H1 (cell line): ENCODE results near the gene SIK3. TPM values are rescaled to one million over a fixed set of nuclear protein-coding genes. Genes with fewer than 3 reads are reported as not detected.

ENCODE experiments used
- CTCF ChIA-PET: fragments of 300-600 bp; sonication (Branson Sonifier 250); formaldehyde crosslinking; loops from one replicate; lab custom pipeline; 2021; ENCODE audit not compliant: partially characterized antibody; lab: Charles Lee
- POLR2A ChIA-PET: fragments of 300-600 bp; sonication (Branson Sonifier 250); formaldehyde crosslinking; loops from one replicate; lab custom pipeline; 2021; ENCODE audit warnings: inconsistent platforms; ENCODE audit not compliant: partially characterized antibody; lab: Charles Lee
- DNase-seq, 2 experiments: peaks; one replicate each; pipeline versions ENCODE4 v3.0.0 to v3.0.0-alpha.2; 2010 to 2022; ENCODE audit warnings: low spot score in 2 of 2, low read depth in 1 of 2, mixed read lengths in 1 of 2
- FAIRE-seq: peaks from 2 replicates; lab custom pipeline; 2011; peaks lifted over from hg19 to GRCh38; lab: Jason Lieb, UNC
- H2AFZ ChIP-seq: 2 replicates; pipeline ENCODE4 v1.8.1; 2012; ENCODE audit warnings: low read length, inconsistent platforms
- H2AK5ac ChIP-seq: 2 replicates; pipeline ENCODE4 v1.6.1; 2013; ENCODE audit warnings: low read depth, low read length
- H2BK120ac ChIP-seq: replicated peaks from 2 replicates; pipeline ENCODE3; 2013; ENCODE audit warnings: low read depth, low read length, inconsistent platforms
- H2BK12ac ChIP-seq: 2 replicates; pipeline ENCODE4 v1.6.1; 2013; ENCODE audit warnings: low read depth, low read length
- H2BK15ac ChIP-seq: 2 replicates; pipeline ENCODE4 v1.6.1; 2013; ENCODE audit warnings: low read length
- H2BK20ac ChIP-seq: 2 replicates; pipeline ENCODE4 v1.6.1; 2013; ENCODE audit warnings: low read length
- H2BK5ac ChIP-seq: 2 replicates; pipeline ENCODE4 v1.6.1; 2013; ENCODE audit warnings: low read depth, low read length
- H3K14ac ChIP-seq: 2 replicates; pipeline ENCODE4 v1.6.1; 2013; ENCODE audit warnings: inconsistent platforms; ENCODE audit not compliant: insufficient read length
- H3K18ac ChIP-seq: 2 replicates; pipeline ENCODE4 v1.6.1; 2013; ENCODE audit warnings: low read length; ENCODE audit errors: extremely low read depth
- H3K23ac ChIP-seq: 2 replicates; pipeline ENCODE4 v1.6.1; 2013; ENCODE audit warnings: inconsistent platforms; ENCODE audit not compliant: insufficient read length
- H3K23me2 ChIP-seq: 2 replicates; pipeline ENCODE4 v1.6.1; 2013; ENCODE audit warnings: low read depth, low read length
- H3K27ac ChIP-seq: 2 replicates; pipeline ENCODE4 v1.6.1; 2011; ENCODE audit warnings: low read depth, low read length, inconsistent platforms
- H3K27me3 ChIP-seq, 4 experiments: replicated peaks in 1 of 4; 1 replicate in 1 of 4; 2 replicates in 3 of 4; pipeline versions ENCODE4 v1.6.1 to v1.8.1; 2011 to 2013; ENCODE audit warnings: low read length in 3 of 4, mild to moderate bottlenecking in 3 of 4, inconsistent platforms in 2 of 4, mixed read lengths in 2 of 4, moderate library complexity in 1 of 4; ENCODE audit not compliant: control insufficient read depth in 3 of 4, insufficient read depth in 3 of 4; ENCODE audit errors: extremely low read depth in 1 of 4
- H3K36me3 ChIP-seq, 4 experiments: 2 replicates each; pipeline versions ENCODE4 v1.6.1 to v1.8.1; 2011 to 2013; ENCODE audit warnings: mild to moderate bottlenecking in 4 of 4, low read length in 3 of 4, moderate library complexity in 2 of 4, control low read depth in 1 of 4, inconsistent platforms in 1 of 4; ENCODE audit not compliant: insufficient read depth in 4 of 4, control insufficient read depth in 2 of 4
- H3K4ac ChIP-seq: replicated peaks from 2 replicates; pipeline ENCODE3; 2013; ENCODE audit warnings: low read length, low read depth, mixed read lengths, inconsistent platforms; ENCODE audit not compliant: insufficient read length
- H3K4me1 ChIP-seq, 4 experiments: replicated peaks in 1 of 4; 1 replicate in 1 of 4; 2 replicates in 3 of 4; pipeline versions ENCODE4 v1.6.1 to v1.8.1; 2011 to 2013; ENCODE audit warnings: low read length in 3 of 4, inconsistent platforms in 2 of 4, mixed read lengths in 1 of 4; ENCODE audit not compliant: insufficient read depth in 4 of 4, control insufficient read depth in 3 of 4
- H3K4me2 ChIP-seq, 2 experiments: 2 replicates each; pipeline versions ENCODE4 v1.6.1 to v1.8.1; 2011 to 2013; ENCODE audit warnings: low read depth in 2 of 2, low read length in 2 of 2, control low read depth in 1 of 2, inconsistent platforms in 1 of 2, mild to moderate bottlenecking in 1 of 2; ENCODE audit not compliant: insufficient read depth in 1 of 2
- H3K4me3 ChIP-seq, 4 experiments: fragments of 200-600, 300-600 bp in 1 of 4; sonication (generic), shearing (Covaris generic), sonication (Bioruptor Twin) in 1 of 4; 2 replicates each; pipeline versions ENCODE4 v1.5.1 to v1.8.1; 2011 to 2016; ENCODE audit warnings: low read length in 4 of 4, low read depth in 3 of 4, control low read depth in 2 of 4, inconsistent platforms in 2 of 4, mild to moderate bottlenecking in 2 of 4, mixed read lengths in 1 of 4, moderate library complexity in 1 of 4; ENCODE audit not compliant: insufficient read depth in 2 of 4; ENCODE audit errors: extremely low read depth in 1 of 4
- H3K56ac ChIP-seq: replicated peaks from 2 replicates; pipeline ENCODE3; 2013; ENCODE audit warnings: low read depth, mild to moderate bottlenecking, mixed read lengths, low read length, inconsistent platforms; ENCODE audit not compliant: insufficient read length
- H3K79me1 ChIP-seq: 2 replicates; pipeline ENCODE4 v1.6.1; 2013; ENCODE audit warnings: low read depth, low read length, control low read depth
- H3K79me2 ChIP-seq, 2 experiments: 2 replicates each; pipeline versions ENCODE4 v1.6.1 to v1.8.1; 2012 to 2013; ENCODE audit warnings: low read length in 2 of 2, mild to moderate bottlenecking in 2 of 2, inconsistent platforms in 1 of 2; ENCODE audit not compliant: insufficient read depth in 2 of 2, control insufficient read depth in 1 of 2
- H3K9ac ChIP-seq, 4 experiments: replicated peaks in 1 of 4; 1 replicate in 1 of 4; 2 replicates in 3 of 4; pipeline versions ENCODE4 v1.6.1 to v1.8.1; 2011 to 2013; ENCODE audit warnings: low read depth in 3 of 4, low read length in 3 of 4, control low read depth in 2 of 4, mild to moderate bottlenecking in 2 of 4, moderate library complexity in 2 of 4, inconsistent platforms in 1 of 4; ENCODE audit errors: extremely low read depth in 1 of 4
- H3K9me3 ChIP-seq, 2 experiments: 2 replicates each; pipeline versions ENCODE4 v1.6.1 to v1.8.1; 2012 to 2013; ENCODE audit warnings: mild to moderate bottlenecking in 2 of 2, moderate library complexity in 2 of 2, control low read depth in 1 of 2, inconsistent platforms in 1 of 2, low read depth in 1 of 2, low read length in 1 of 2, mixed read lengths in 1 of 2; ENCODE audit not compliant: insufficient read depth in 2 of 2
- H4K20me1 ChIP-seq, 2 experiments: replicated peaks in 1 of 2; 2 replicates each; pipeline versions ENCODE3 to v1.8.1; 2011 to 2013; ENCODE audit warnings: inconsistent platforms in 2 of 2, low read length in 2 of 2, mild to moderate bottlenecking in 1 of 2; ENCODE audit not compliant: insufficient read depth in 2 of 2, control insufficient read depth in 1 of 2
- H4K5ac ChIP-seq: 2 replicates; pipeline ENCODE4 v1.6.1; 2013; ENCODE audit warnings: low read length, low read depth, mixed read lengths, inconsistent platforms; ENCODE audit not compliant: insufficient read length
- H4K8ac ChIP-seq: 2 replicates; pipeline ENCODE4 v1.8.0; 2013; ENCODE audit warnings: mild to moderate bottlenecking, moderate library complexity, low read length, inconsistent platforms; ENCODE audit not compliant: insufficient read depth; ENCODE audit errors: extremely low read depth
- H4K91ac ChIP-seq: replicated peaks from 2 replicates; pipeline ENCODE3; 2013; ENCODE audit warnings: low read length, mixed read lengths, inconsistent platforms; ENCODE audit not compliant: insufficient read length
- ASH2L ChIP-seq: fragments of 200-600, 300-600 bp; sonication (generic); IDR thresholded peaks from one replicate; pipeline ENCODE4 v1.7.1; 2017; ENCODE audit warnings: low read length
- CBX5 ChIP-seq: fragments of 300-800, 300-1000 bp; sonication (generic); IDR thresholded peaks from 2 replicates; pipeline ENCODE4 v1.7.1; 2016; ENCODE audit warnings: antibody characterized with exemption, low read length, low read depth
- EZH2 ChIP-seq: fragments of 200-600 bp; sonication (generic); IDR thresholded peaks from 2 replicates; pipeline ENCODE4 v1.7.1; 2012; ENCODE audit warnings: low read depth, mild to moderate bottlenecking, moderate library complexity, low read length, inconsistent platforms; ENCODE audit not compliant: severe bottlenecking
- HDAC2 ChIP-seq, 2 experiments: fragments of 300-600 bp in 1 of 2; sonication (generic) in 1 of 2; IDR thresholded peaks; 2 replicates each; pipeline ENCODE4 v1.6.1; 2011 to 2012; ENCODE audit warnings: low read depth in 2 of 2, low read length in 2 of 2, mild to moderate bottlenecking in 2 of 2, moderate library complexity in 2 of 2, borderline replicate concordance in 1 of 2, inconsistent platforms in 1 of 2
- WGBS, 2 experiments: shearing (Covaris generic) in 1 of 2; methylation state at CpG; one replicate each; pipeline versions ENCODE4 v1.1.6 to v1.1.7; 2013 to 2015; ENCODE audit warnings: low lambda C conversion rate in 2 of 2, mixed read lengths in 2 of 2, inconsistent platforms in 1 of 2, low coverage in 1 of 2, missing lambda C conversion rate in 1 of 2; ENCODE audit not compliant: insufficient replicate concordance in 2 of 2, insufficient coverage in 1 of 2, insufficient read length in 1 of 2; ENCODE audit errors: extremely low coverage in 1 of 2, missing lambda C conversion rate in 1 of 2; 5-methylcytosine and 5-hydroxymethylcytosine counted together
- polyA plus RNA-seq, 7 experiments: library from polyadenylated mRNA; depleted of rRNA in 3 of 7; stranded (reverse) in 5 of 7; unstranded in 2 of 7; fragments of >200 nt in 5 of 7; fragments of 200-250 nt in 2 of 7; gene quantifications; 1 replicate in 5 of 7; 2 replicates in 1 of 7; 4 replicates in 1 of 7; pipeline versions ENCODE4 v1.2.1 to v1.2.3, GENCODE V29; 2011 to 2013; ENCODE audit warnings: missing spikeins in 2 of 7, mixed read lengths in 2 of 7
- total RNA-seq: library from RNA; stranded (reverse); fragmentation: NEBNext Ultra II Directional; extraction: Animal tissue kit (Norgen Biotek cat#: 25700); gene quantifications from 2 replicates; pipeline ENCODE4 v1.2.1, GENCODE V29; 2021
- TF ChIP-seq, protein P1 (sequence below): IDR thresholded peaks from 2 replicates; pipeline ENCODE4 v1.6.1; 2012; ENCODE audit warnings: inconsistent platforms

The SIK3 gene
- total and polyA plus RNA-seq, 2 of the 8 experiments (the other 6 are each of a cell fraction or from before 2014, with no cell fraction given): 19.9 to 32.1 TPM

DNA sequence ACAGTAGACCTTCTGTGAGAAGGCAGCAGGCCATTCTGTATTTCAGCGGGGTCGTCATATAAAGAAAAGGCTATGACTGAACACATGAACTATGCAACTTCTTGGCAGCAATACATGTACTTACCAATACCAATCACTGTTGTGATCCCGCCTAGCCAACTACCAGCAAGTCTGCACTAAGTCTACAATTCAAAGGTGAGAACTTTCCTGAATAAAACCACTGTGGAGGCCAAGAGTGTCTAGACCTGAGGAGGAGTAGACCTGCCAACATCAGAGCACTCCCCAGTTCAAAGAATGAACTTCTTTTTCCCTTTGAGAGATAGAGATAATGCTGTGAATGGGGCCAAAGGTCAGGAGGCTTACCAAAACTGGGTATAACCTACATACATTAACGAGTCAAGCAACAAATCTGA lies 108.2 kb downstream of the SIK3 start:
- H3K79me1 ChIP-seq: peaks cover 3% of the 10 kb centered on the region
- WGBS, 2 experiments: 89% methylated on average over 4 of the region's 4 CpGs; no CpG with 5 or more reads in 1 of the 2 experiments
- TF ChIP-seq, protein P1, sequence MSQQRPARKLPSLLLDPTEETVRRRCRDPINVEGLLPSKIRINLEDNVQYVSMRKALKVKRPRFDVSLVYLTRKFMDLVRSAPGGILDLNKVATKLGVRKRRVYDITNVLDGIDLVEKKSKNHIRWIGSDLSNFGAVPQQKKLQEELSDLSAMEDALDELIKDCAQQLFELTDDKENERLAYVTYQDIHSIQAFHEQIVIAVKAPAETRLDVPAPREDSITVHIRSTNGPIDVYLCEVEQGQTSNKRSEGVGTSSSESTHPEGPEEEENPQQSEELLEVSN: no peak
- TF ChIP-seq EZH2 (no peak), ASH2L (no peak), HDAC2 (IDR thresholded peaks at IDR 0.05; ENCODE audit: borderline replicate concordance in 1 of 2, low read depth in 2 of 2, low read length in 2 of 2) (no peak), CBX5 (no peak)
- peaks cover 0 to 9% (median 7%) of the 10 kb centered on the region in 4 experiments; a peak in 5 of 7 replicates for H3K4me1 ChIP-seq
- H3K79me2 ChIP-seq: peaks cover 0 to 85% of the 10 kb centered on the region in 2 experiments; a peak in 2 of 4 replicates
- H4K8ac ChIP-seq: no peak overlapping the region
- H3K9ac ChIP-seq: no peak overlapping the region
- H2BK5ac ChIP-seq: no peak overlapping the region
- peaks cover 8 to 13% of the 10 kb centered on the region in 2 experiments for H4K20me1 ChIP-seq
- H3K18ac ChIP-seq: no peak overlapping the region
- H2BK120ac ChIP-seq: no peak overlapping the region
- H3K4me3 ChIP-seq: no peak overlapping the region
- H3K4ac ChIP-seq: no peak overlapping the region
- no peak overlapping the region for H3K56ac ChIP-seq
- FAIRE-seq (no peak), DNase-seq (no peak)
- H3K27ac ChIP-seq: no peak overlapping the region
- no peak overlapping the region for H3K4me2 ChIP-seq
- H3K23me2 ChIP-seq: no peaks in the 10 kb centered on the region
- H2BK12ac ChIP-seq: no peak overlapping the region
- H3K14ac ChIP-seq: no peak overlapping the region
- no peak overlapping the region for H4K5ac ChIP-seq
- no peak overlapping the region for H4K91ac ChIP-seq
- POLR2A ChIA-PET: no interaction called here
- no peaks in the 10 kb centered on the region for H3K36me3 ChIP-seq
- H3K23ac ChIP-seq: no peak overlapping the region
- H2BK20ac ChIP-seq: no peak overlapping the region
- no peak overlapping the region for H2AK5ac ChIP-seq
- H2AFZ ChIP-seq: no peak overlapping the region
- H2BK15ac ChIP-seq: no peak overlapping the region
- no peaks in the 10 kb centered on the region for H3K9me3 ChIP-seq
- no peaks in the 10 kb centered on the region for H3K27me3 ChIP-seq
- CTCF ChIA-PET: no interaction called here
